HCT116 (cell line): ENCODE measurements around the gene CARNS1. TPM values are rescaled to one million over a fixed set of nuclear protein-coding genes. Genes with fewer than 3 reads are reported as not detected.

Experiments used
- ATAC-seq: fragments of 200-7000 bp; cut with Tn5 transposase; 2 replicates; pipeline ENCODE4 v1.9.1; 2020; ENCODE audit warnings: mild to moderate bottlenecking, moderate library complexity
- BruUV-seq: library from RNA; stranded (reverse); fragments of 400-500 nt; replicated peaks from 2 replicates; lab custom pipeline; 2021; lab: Mats Ljungman, UMichigan
- CTCF ChIA-PET: fragments of 300-600 bp; sonication (Branson Sonifier 250); formaldehyde crosslinking; loops from one replicate; lab custom pipeline; 2021; ENCODE audit warnings: antibody characterized with exemption; lab: Charles Lee
- POLR2A ChIA-PET: fragments of 300-600, 350-600 bp; sonication (Branson Sonifier 250); formaldehyde crosslinking; loops from one replicate; lab custom pipeline; 2021; ENCODE audit warnings: antibody characterized with exemption; lab: Charles Lee
- RAD21 ChIA-PET, 2 experiments: fragments of 300-600 bp; sonication (Branson Sonifier 250); formaldehyde crosslinking; loops; one replicate each; lab custom pipeline; 2023; ENCODE audit warnings: low total read pairs in 2 of 2; ENCODE audit not compliant: uncharacterized antibody in 2 of 2, unreplicated experiment in 2 of 2, low non-redundant PET in 1 of 2; lab: Charles Lee
- DNase-seq: peaks from one replicate; pipeline ENCODE4 v3.0.0-alpha.2; 2010; ENCODE audit warnings: low read depth, low spot score
- H2AFZ ChIP-seq: fragments of 200-600 bp; shearing (Covaris generic), sonication (generic); 2 replicates; pipeline ENCODE4 v1.6.1; 2017; ENCODE audit warnings: low read depth, mixed run types, mixed read lengths, antibody characterized with exemption, low read length; ENCODE audit not compliant: poor library complexity, severe bottlenecking
- H3K27ac ChIP-seq: 2 replicates; pipeline ENCODE4 v1.5.1; 2012; ENCODE audit warnings: low read depth, low read length
- H3K27me3 ChIP-seq: fragments of 200-600 bp; sonication (generic); 2 replicates; pipeline ENCODE4 v1.6.1; 2016; ENCODE audit warnings: mixed run types, low read length, mixed read lengths; ENCODE audit not compliant: insufficient read depth
- H3K36me3 ChIP-seq, 2 experiments: fragments of 200-500 bp in 1 of 2; fragments of 200-600 bp in 1 of 2; sonication (Bioruptor generic) in 1 of 2; sonication (generic) in 1 of 2; 2 replicates each; pipeline versions ENCODE4 v1.5.1 to v1.6.1; 2014 to 2016; ENCODE audit warnings: low read length in 2 of 2, inconsistent platforms in 1 of 2, mixed read lengths in 1 of 2, mixed run types in 1 of 2; ENCODE audit not compliant: insufficient read depth in 2 of 2, control insufficient read depth in 1 of 2
- H3K4me1 ChIP-seq, 2 experiments: fragments of 200-600 bp in 1 of 2; sonication (generic) in 1 of 2; 2 replicates each; pipeline versions ENCODE4 v1.5.1 to v1.6.1; 2012 to 2017; ENCODE audit warnings: low read length in 2 of 2, inconsistent platforms in 1 of 2, mild to moderate bottlenecking in 1 of 2, mixed read lengths in 1 of 2, mixed run types in 1 of 2, moderate library complexity in 1 of 2; ENCODE audit not compliant: insufficient read depth in 2 of 2, control insufficient read depth in 1 of 2
- H3K4me2 ChIP-seq: fragments of 200-600 bp; sonication (generic); 2 replicates; pipeline ENCODE4 v1.6.1; 2017; ENCODE audit warnings: mixed run types, low read length, mixed read lengths
- H3K4me3 ChIP-seq, 2 experiments: fragments of 200-600 bp in 1 of 2; sonication (generic) in 1 of 2; replicated peaks in 1 of 2; 2 replicates each; pipeline ENCODE4 v1.5.1; 2011 to 2016; ENCODE audit warnings: low read length in 2 of 2, control low read depth in 1 of 2, low read depth in 1 of 2, mild to moderate bottlenecking in 1 of 2, mixed read lengths in 1 of 2, mixed run types in 1 of 2
- H3K79me2 ChIP-seq: fragments of 200-600 bp; sonication (generic); 2 replicates; pipeline ENCODE4 v1.6.1; 2017; ENCODE audit warnings: mild to moderate bottlenecking, mixed run types, low read length, moderate library complexity, mixed read lengths; ENCODE audit not compliant: insufficient read depth
- H3K9ac ChIP-seq: fragments of 200-600 bp; sonication (generic); 2 replicates; pipeline ENCODE4 v1.6.1; 2016; ENCODE audit warnings: low read length, mixed read lengths
- H3K9me2 ChIP-seq: fragments of 200-600 bp; sonication (generic), shearing (Covaris generic); 2 replicates; pipeline ENCODE4 v1.6.1; 2017; ENCODE audit warnings: mixed run types, mild to moderate bottlenecking, moderate library complexity; ENCODE audit not compliant: insufficient read depth
- H3K9me3 ChIP-seq, 2 experiments: fragments of 200-500 bp in 1 of 2; fragments of 200-600 bp in 1 of 2; sonication (Bioruptor generic) in 1 of 2; sonication (generic) in 1 of 2; 2 replicates each; pipeline ENCODE4 v1.6.1; 2014 to 2017; ENCODE audit warnings: low read length in 2 of 2, mixed read lengths in 2 of 2, inconsistent platforms in 1 of 2, low read depth in 1 of 2, mild to moderate bottlenecking in 1 of 2, mixed run types in 1 of 2, moderate library complexity in 1 of 2; ENCODE audit not compliant: control insufficient read depth in 1 of 2, insufficient read depth in 1 of 2
- H4K20me1 ChIP-seq: fragments of 200-600 bp; sonication (generic), shearing (Covaris generic); 2 replicates; pipeline ENCODE4 v1.6.1; 2017; ENCODE audit warnings: mixed run types, mild to moderate bottlenecking, moderate library complexity; ENCODE audit not compliant: insufficient read depth
- CBX3 ChIP-seq: IDR thresholded peaks from 2 replicates; pipeline ENCODE4 v1.6.1; 2012; ENCODE audit warnings: low read depth
- CEBPB ChIP-seq: IDR thresholded peaks from 2 replicates; pipeline ENCODE4 v1.6.1; 2012; ENCODE audit warnings: low read depth
- EGR1 ChIP-seq: IDR thresholded peaks from 2 replicates; pipeline ENCODE4 v1.6.1; 2012; ENCODE audit warnings: low read depth
- POLR2A ChIP-seq: IDR thresholded peaks from 2 replicates; pipeline ENCODE4 v1.7.0; 2011; ENCODE audit warnings: borderline replicate concordance; ENCODE audit not compliant: insufficient read depth, insufficient read length; ENCODE audit errors: extremely low read depth
- RAD21 ChIP-seq: IDR thresholded peaks from 2 replicates; pipeline ENCODE4 v1.6.1; 2012; ENCODE audit warnings: low read depth, mild to moderate bottlenecking
- SIN3A ChIP-seq: IDR thresholded peaks from 2 replicates; pipeline ENCODE4 v1.6.1; 2012; ENCODE audit warnings: low read depth
- SP1 ChIP-seq: IDR thresholded peaks from 2 replicates; pipeline ENCODE4 v1.6.1; 2012; ENCODE audit warnings: low read depth
- TCF7L2 ChIP-seq: IDR thresholded peaks from 2 replicates; pipeline ENCODE4 v1.7.0; 2011; ENCODE audit warnings: borderline replicate concordance, inconsistent platforms; ENCODE audit not compliant: insufficient read depth, insufficient read length; ENCODE audit errors: extremely low read depth
- YY1 ChIP-seq: IDR thresholded peaks from 2 replicates; pipeline ENCODE4 v1.6.1; 2011; ENCODE audit warnings: low read length, low read depth, moderate library complexity, mild to moderate bottlenecking; ENCODE audit not compliant: insufficient replicate concordance; ENCODE audit errors: extremely low read depth
- ZFX ChIP-seq: fragments of 450-650 bp; IDR thresholded peaks from 2 replicates; pipeline ENCODE4 v1.6.1; 2017
- ZNF274 ChIP-seq: fragments of 200-500 bp; sonication (Bioruptor generic); IDR thresholded peaks from 2 replicates; pipeline ENCODE4 v1.6.1; 2014; ENCODE audit warnings: mild to moderate bottlenecking, low read depth, low read length, inconsistent platforms
- intact Hi-C: fragments of 100-400 bp; cut with micrococcal nuclease; formaldehyde crosslinking; loops from 2 replicates; pipeline ENCODE4 v1.10.0; 2022
- total RNA-seq: library from RNA; stranded (reverse); gene quantifications from one replicate; pipeline ENCODE4 v1.2.1, GENCODE V29; 2021; ENCODE audit not compliant: unreplicated experiment
- TF ChIP-seq, protein P1 (sequence below): IDR thresholded peaks from 2 replicates; pipeline ENCODE4 v1.6.1; 2012
- TF ChIP-seq, protein P2 (sequence below), 3 experiments: fragments of 200-600 bp in 1 of 3; sonication (generic) in 1 of 3; IDR thresholded peaks in 2 of 3; conservative IDR thresholded peaks in 1 of 3; 2 replicates each; pipeline ENCODE4 v1.5.1; 2012 to 2017; ENCODE audit warnings: low read depth in 2 of 3, low read length in 2 of 3, antibody characterized with exemption in 1 of 3, borderline replicate concordance in 1 of 3, control low read depth in 1 of 3, mild to moderate bottlenecking in 1 of 3, mixed read lengths in 1 of 3, mixed run types in 1 of 3, moderate library complexity in 1 of 3; ENCODE audit not compliant: insufficient read depth in 1 of 3
- TF ChIP-seq, protein P3 (sequence below): IDR thresholded peaks from 2 replicates; pipeline ENCODE4 v1.6.1; 2012
- TF ChIP-seq, protein P4 (sequence below): IDR thresholded peaks from 2 replicates; pipeline ENCODE4 v1.6.1; 2011; ENCODE audit warnings: mild to moderate bottlenecking, low read length, moderate library complexity; ENCODE audit not compliant: insufficient replicate concordance; ENCODE audit errors: extremely low read depth

CARNS1 gene
- total RNA-seq, 1 experiment from 2014 or later, result 1.0 TPM

DNA sequence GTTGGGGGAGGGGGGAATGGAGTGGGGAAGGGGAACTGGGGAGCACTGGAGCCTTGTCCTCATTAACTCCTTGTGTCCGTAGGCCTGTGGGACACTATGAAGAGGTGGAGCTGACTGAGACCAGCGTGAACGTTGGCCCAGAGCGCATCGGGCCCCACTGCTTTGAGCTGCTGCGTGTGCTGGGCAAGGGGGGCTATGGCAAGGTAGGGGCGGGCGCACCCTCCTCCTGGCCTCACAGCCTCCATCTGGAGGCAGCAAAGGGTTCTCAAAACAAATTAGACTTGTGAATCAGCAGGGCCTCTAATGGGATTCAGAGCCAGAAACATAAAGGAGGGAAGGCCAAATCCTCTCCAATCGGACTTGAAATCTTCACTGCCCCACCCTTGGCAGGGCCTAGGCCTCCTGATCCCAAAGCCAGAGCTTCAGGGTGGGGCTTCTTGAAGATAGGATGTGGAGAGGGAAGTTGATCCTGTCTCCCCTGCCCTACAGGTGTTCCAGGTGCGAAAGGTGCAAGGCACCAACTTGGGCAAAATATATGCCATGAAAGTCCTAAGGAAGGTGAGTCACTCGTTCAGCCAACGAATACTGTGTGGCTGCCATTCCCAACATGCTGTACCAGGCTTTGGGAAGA is 13.7 kb downstream of the CARNS1 start:
- peaks cover 11 to 12% of the 10 kb centered on the region in 2 experiments for H3K4me1 ChIP-seq
- TSS peak; percentile 53 for BruUV-seq
- DNase-seq (no peak), ATAC-seq (peak; percentile 16; the same call in 1 of the 2 replicates)
- H3K9me3 ChIP-seq, result no peaks in the 10 kb centered on the region
- no peaks in the 10 kb centered on the region for H4K20me1 ChIP-seq
- ChIA-PET CTCF (no interaction called here), RAD21 (interaction anchor here in 1 of 2 experiments (0.6 kb wide), 1 partner anchor 335 kb away, joined by 4 read pairs; no protein-coding TSS in a partner anchor), POLR2A (interaction anchor here (1.4 to 1.7 kb wide), 2 partner anchors 10 to 154 kb away, joined by 3 read pairs; partner anchors contain the start of gene GSTP1)
- peak overlapping the region; percentile 71 for H3K27ac ChIP-seq
- H3K27me3 ChIP-seq, result no peaks in the 10 kb centered on the region
- peaks cover 27% of the 10 kb centered on the region for H3K79me2 ChIP-seq
- H3K9me2 ChIP-seq, result no peaks in the 10 kb centered on the region
- peak overlapping the region; percentile 95 for H3K4me2 ChIP-seq
- H3K36me3 ChIP-seq, result peaks cover 10 to 17% of the 10 kb centered on the region in 2 experiments; a peak in 3 of 4 replicates
- H3K9ac ChIP-seq, result peak overlapping the region; percentile 92
- intact Hi-C loops, result loop anchor here (2.0 to 5.0 kb wide), 2 partner anchors 36 to 78 kb away; partner anchors contain the start of genes CDK2AP2 and PITPNM1
- TF ChIP-seq CBX3 (no peak), YY1 (no peak)
- H3K4me3 ChIP-seq, result peak overlapping the region; percentile 91 to 98
- H2AFZ ChIP-seq, result no peak overlapping the region

DNA sequence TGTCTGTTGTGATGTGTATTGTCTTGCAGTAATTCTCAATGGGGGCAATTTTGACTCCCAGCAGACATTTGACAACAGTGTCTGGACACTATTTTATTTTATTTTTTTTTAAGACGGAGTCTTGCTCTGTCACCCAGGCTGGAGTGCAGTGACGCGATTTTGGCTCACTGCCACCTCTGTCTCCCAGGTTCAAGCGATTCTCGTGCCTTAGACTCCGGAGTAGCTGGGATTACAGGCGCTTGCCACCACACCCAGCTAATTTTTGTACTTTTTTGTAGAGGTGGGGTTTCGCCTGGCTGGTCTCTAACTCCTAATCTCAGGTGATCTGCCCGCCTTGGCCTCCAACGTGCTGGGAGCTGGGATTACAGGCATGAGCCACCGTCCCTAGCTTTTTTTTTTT is 14.2 kb downstream of the CARNS1 start:
- intact Hi-C loops, result loop anchor here (2.0 to 5.0 kb wide), 2 partner anchors 35 to 78 kb away; partner anchors contain the start of genes CDK2AP2 and PITPNM1
- no peak overlapping the region for H2AFZ ChIP-seq
- H3K27ac ChIP-seq, result peak overlapping the region; percentile 71
- H3K4me2 ChIP-seq, result peak overlapping the region; percentile 95
- no peaks in the 10 kb centered on the region for H3K27me3 ChIP-seq
- peaks cover 10 to 17% of the 10 kb centered on the region in 2 experiments; a peak in 3 of 4 replicates for H3K36me3 ChIP-seq
- RAD21 ChIA-PET, result no interaction called here
- H4K20me1 ChIP-seq, result no peaks in the 10 kb centered on the region
- H3K79me2 ChIP-seq, result peaks cover 27% of the 10 kb centered on the region
- ATAC-seq (no peak), DNase-seq (no peak)
- CTCF ChIA-PET, result no interaction called here
- H3K9me2 ChIP-seq, result no peaks in the 10 kb centered on the region
- H3K9ac ChIP-seq, result peak overlapping the region; percentile 92
- H3K9me3 ChIP-seq, result no peaks in the 10 kb centered on the region
- peaks cover 11 to 12% of the 10 kb centered on the region in 2 experiments for H3K4me1 ChIP-seq
- peak overlapping the region; percentile 91 to 98; a peak in 3 of 4 replicates for H3K4me3 ChIP-seq
- BruUV-seq, result no TSS peak
- POLR2A ChIA-PET, result no interaction called here
- TF ChIP-seq, protein P1, sequence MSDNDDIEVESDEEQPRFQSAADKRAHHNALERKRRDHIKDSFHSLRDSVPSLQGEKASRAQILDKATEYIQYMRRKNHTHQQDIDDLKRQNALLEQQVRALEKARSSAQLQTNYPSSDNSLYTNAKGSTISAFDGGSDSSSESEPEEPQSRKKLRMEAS, result no peak
- TF ChIP-seq POLR2A, result no peak
- TF ChIP-seq, protein P2, sequence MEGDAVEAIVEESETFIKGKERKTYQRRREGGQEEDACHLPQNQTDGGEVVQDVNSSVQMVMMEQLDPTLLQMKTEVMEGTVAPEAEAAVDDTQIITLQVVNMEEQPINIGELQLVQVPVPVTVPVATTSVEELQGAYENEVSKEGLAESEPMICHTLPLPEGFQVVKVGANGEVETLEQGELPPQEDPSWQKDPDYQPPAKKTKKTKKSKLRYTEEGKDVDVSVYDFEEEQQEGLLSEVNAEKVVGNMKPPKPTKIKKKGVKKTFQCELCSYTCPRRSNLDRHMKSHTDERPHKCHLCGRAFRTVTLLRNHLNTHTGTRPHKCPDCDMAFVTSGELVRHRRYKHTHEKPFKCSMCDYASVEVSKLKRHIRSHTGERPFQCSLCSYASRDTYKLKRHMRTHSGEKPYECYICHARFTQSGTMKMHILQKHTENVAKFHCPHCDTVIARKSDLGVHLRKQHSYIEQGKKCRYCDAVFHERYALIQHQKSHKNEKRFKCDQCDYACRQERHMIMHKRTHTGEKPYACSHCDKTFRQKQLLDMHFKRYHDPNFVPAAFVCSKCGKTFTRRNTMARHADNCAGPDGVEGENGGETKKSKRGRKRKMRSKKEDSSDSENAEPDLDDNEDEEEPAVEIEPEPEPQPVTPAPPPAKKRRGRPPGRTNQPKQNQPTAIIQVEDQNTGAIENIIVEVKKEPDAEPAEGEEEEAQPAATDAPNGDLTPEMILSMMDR (IDR thresholded peaks at IDR 0.05 in 2 of 3, conservative IDR thresholded peaks at IDR 0.05 in 1 of 3; ENCODE audit: borderline replicate concordance in 1 of 3, insufficient read depth in 1 of 3, low read depth in 2 of 3, low read length in 2 of 3), result no peak
- TF ChIP-seq, protein P3, sequence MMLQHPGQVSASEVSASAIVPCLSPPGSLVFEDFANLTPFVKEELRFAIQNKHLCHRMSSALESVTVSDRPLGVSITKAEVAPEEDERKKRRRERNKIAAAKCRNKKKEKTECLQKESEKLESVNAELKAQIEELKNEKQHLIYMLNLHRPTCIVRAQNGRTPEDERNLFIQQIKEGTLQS, result no peak
- TF ChIP-seq TCF7L2, result no peak
- no peak for TF ChIP-seq RAD21
- no peak for TF ChIP-seq EGR1
- no peak for TF ChIP-seq SIN3A
- no peak for TF ChIP-seq ZNF274
- no peak for TF ChIP-seq CEBPB
- TF ChIP-seq, protein P4, sequence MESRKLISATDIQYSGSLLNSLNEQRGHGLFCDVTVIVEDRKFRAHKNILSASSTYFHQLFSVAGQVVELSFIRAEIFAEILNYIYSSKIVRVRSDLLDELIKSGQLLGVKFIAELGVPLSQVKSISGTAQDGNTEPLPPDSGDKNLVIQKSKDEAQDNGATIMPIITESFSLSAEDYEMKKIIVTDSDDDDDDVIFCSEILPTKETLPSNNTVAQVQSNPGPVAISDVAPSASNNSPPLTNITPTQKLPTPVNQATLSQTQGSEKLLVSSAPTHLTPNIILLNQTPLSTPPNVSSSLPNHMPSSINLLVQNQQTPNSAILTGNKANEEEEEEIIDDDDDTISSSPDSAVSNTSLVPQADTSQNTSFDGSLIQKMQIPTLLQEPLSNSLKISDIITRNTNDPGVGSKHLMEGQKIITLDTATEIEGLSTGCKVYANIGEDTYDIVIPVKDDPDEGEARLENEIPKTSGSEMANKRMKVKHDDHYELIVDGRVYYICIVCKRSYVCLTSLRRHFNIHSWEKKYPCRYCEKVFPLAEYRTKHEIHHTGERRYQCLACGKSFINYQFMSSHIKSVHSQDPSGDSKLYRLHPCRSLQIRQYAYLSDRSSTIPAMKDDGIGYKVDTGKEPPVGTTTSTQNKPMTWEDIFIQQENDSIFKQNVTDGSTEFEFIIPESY, result no peak
- TF ChIP-seq ZFX, result no peak
- TF ChIP-seq SP1, result no peak
